H9 (cell line): ENCODE data around the gene CGGBP1. TPM values are rescaled to one million over a fixed set of nuclear protein-coding genes. Genes with fewer than 3 reads are reported as not detected.

Experiments used
- DNase-seq: peaks from one replicate; pipeline ENCODE4 v3.0.0-alpha.2; 2017
- H2AFZ ChIP-seq: one replicate; pipeline ENCODE4 v1.6.1; 2013; ENCODE audit warnings: mild to moderate bottlenecking, low read length, control low read depth, moderate library complexity
- H2AK5ac ChIP-seq: 2 replicates; pipeline ENCODE4 v1.6.1; 2013; ENCODE audit warnings: low read length, control low read depth, mixed read lengths; ENCODE audit not compliant: insufficient read length
- H2BK120ac ChIP-seq: one replicate; pipeline ENCODE4 v1.6.1; 2013; ENCODE audit warnings: low read depth, mild to moderate bottlenecking, low read length, control low read depth, inconsistent platforms; ENCODE audit not compliant: poor library complexity, severe bottlenecking
- H2BK12ac ChIP-seq: 2 replicates; pipeline ENCODE4 v1.6.1; 2013; ENCODE audit warnings: low read length, control low read depth, mixed read lengths, low read depth; ENCODE audit not compliant: insufficient read length
- H2BK15ac ChIP-seq: 2 replicates; pipeline ENCODE4 v1.6.1; 2013; ENCODE audit warnings: low read depth, low read length, control low read depth
- H2BK20ac ChIP-seq: one replicate; pipeline ENCODE4 v1.6.1; 2013; ENCODE audit warnings: low read depth, mild to moderate bottlenecking, low read length, control low read depth, inconsistent platforms; ENCODE audit not compliant: poor library complexity, severe bottlenecking
- H2BK5ac ChIP-seq: 2 replicates; pipeline ENCODE4 v1.6.1; 2013; ENCODE audit warnings: low read length, control low read depth, mixed read lengths; ENCODE audit not compliant: insufficient read length
- H3K14ac ChIP-seq: 2 replicates; pipeline ENCODE4 v1.6.1; 2013; ENCODE audit warnings: low read length, control low read depth; ENCODE audit not compliant: insufficient read depth
- H3K18ac ChIP-seq: 2 replicates; pipeline ENCODE4 v1.6.1; 2013; ENCODE audit warnings: low read depth, mild to moderate bottlenecking, mixed read lengths, low read length, control low read depth; ENCODE audit not compliant: insufficient read length
- H3K23ac ChIP-seq: 2 replicates; pipeline ENCODE4 v1.6.1; 2013; ENCODE audit warnings: low read length, control low read depth, mixed read lengths, low read depth; ENCODE audit not compliant: insufficient read length
- H3K23me2 ChIP-seq: 2 replicates; pipeline ENCODE4 v1.6.1; 2013; ENCODE audit warnings: low read depth, mild to moderate bottlenecking, mixed read lengths, low read length, control low read depth; ENCODE audit not compliant: insufficient read length, poor library complexity, severe bottlenecking
- H3K27ac ChIP-seq: 2 replicates; pipeline ENCODE4 v1.5.1; 2013; ENCODE audit warnings: low read length, control low read depth, mixed read lengths, low read depth; ENCODE audit not compliant: insufficient read length
- H3K27me3 ChIP-seq: 2 replicates; pipeline ENCODE4 v1.6.1; 2013; ENCODE audit warnings: low read length, control low read depth, inconsistent platforms; ENCODE audit not compliant: insufficient read depth
- H3K4ac ChIP-seq: 2 replicates; pipeline ENCODE4 v1.6.1; 2013; ENCODE audit warnings: low read depth, mild to moderate bottlenecking, control low read depth, inconsistent platforms, low read length, moderate library complexity
- H3K4me1 ChIP-seq: 2 replicates; pipeline ENCODE4 v1.6.1; 2013; ENCODE audit warnings: low read length, control low read depth, inconsistent platforms; ENCODE audit not compliant: insufficient read depth
- H3K4me2 ChIP-seq: 2 replicates; pipeline ENCODE4 v1.6.1; 2013; ENCODE audit warnings: low read length, control low read depth, mixed read lengths; ENCODE audit not compliant: insufficient read length, insufficient read depth
- H3K56ac ChIP-seq: 2 replicates; pipeline ENCODE4 v1.6.1; 2013; ENCODE audit warnings: low read depth, mild to moderate bottlenecking, mixed read lengths, low read length, control low read depth; ENCODE audit not compliant: insufficient read length
- H3K79me1 ChIP-seq: 2 replicates; pipeline ENCODE4 v1.6.1; 2013; ENCODE audit warnings: low read depth, mild to moderate bottlenecking, moderate library complexity, low read length, control low read depth, inconsistent platforms; ENCODE audit not compliant: insufficient read depth, poor library complexity, severe bottlenecking
- H3K79me2 ChIP-seq: 2 replicates; pipeline ENCODE4 v1.6.1; 2013; ENCODE audit warnings: low read length, control low read depth, inconsistent platforms; ENCODE audit not compliant: insufficient read depth
- H3K9ac ChIP-seq: 2 replicates; pipeline ENCODE4 v1.6.1; 2013; ENCODE audit warnings: low read length, control low read depth, mixed read lengths; ENCODE audit not compliant: insufficient read length; ENCODE audit errors: extremely low read depth
- H3K9me3 ChIP-seq: one replicate; pipeline ENCODE4 v1.6.1; 2013; ENCODE audit warnings: low read depth, low read length, inconsistent platforms; ENCODE audit not compliant: control insufficient read depth
- H3T11ph ChIP-seq: one replicate; pipeline ENCODE4 v1.6.1; 2013; ENCODE audit warnings: mild to moderate bottlenecking, low read length, control low read depth, inconsistent platforms
- H4K20me1 ChIP-seq: one replicate; pipeline ENCODE4 v1.6.1; 2013; ENCODE audit not compliant: control insufficient read depth, insufficient read length, insufficient read depth
- H4K5ac ChIP-seq: 2 replicates; pipeline ENCODE4 v1.6.1; 2013; ENCODE audit warnings: low read depth, mild to moderate bottlenecking, mixed read lengths, low read length, control low read depth; ENCODE audit not compliant: insufficient read length
- H4K8ac ChIP-seq: replicated peaks from 2 replicates; pipeline ENCODE4 v1.6.1; 2013; ENCODE audit warnings: low read length, control low read depth, mixed read lengths, low read depth; ENCODE audit not compliant: insufficient read length
- H4K91ac ChIP-seq: 2 replicates; pipeline ENCODE4 v1.6.1; 2013; ENCODE audit warnings: low read depth, mild to moderate bottlenecking, moderate library complexity, mixed read lengths, low read length, control low read depth; ENCODE audit not compliant: insufficient read length
- H3K27ac Mint-ChIP-seq, 3 experiments: 2 replicates in 2 of 3; 3 replicates in 1 of 3; pipeline ENCODE4 v1.8.0; 2020 to 2021; ENCODE audit warnings: mixed read lengths in 3 of 3, mild to moderate bottlenecking in 1 of 3, moderate library complexity in 1 of 3
- H3K27me3 Mint-ChIP-seq: 2 replicates; pipeline ENCODE4 v1.8.0; 2021; ENCODE audit warnings: low read depth, mild to moderate bottlenecking, moderate library complexity, mixed read lengths
- H3K36me3 Mint-ChIP-seq, 3 experiments: 2 replicates in 2 of 3; 3 replicates in 1 of 3; pipeline ENCODE4 v1.8.0; 2020 to 2021; ENCODE audit warnings: low read depth in 3 of 3, mixed read lengths in 3 of 3; ENCODE audit not compliant: insufficient read depth in 1 of 3
- H3K4me1 Mint-ChIP-seq, 2 experiments: 2 replicates each; pipeline ENCODE4 v1.8.0; 2020; ENCODE audit warnings: mixed read lengths in 2 of 2
- H3K4me3 Mint-ChIP-seq, 2 experiments: 2 replicates in 1 of 2; 3 replicates in 1 of 2; pipeline ENCODE4 v1.8.0; 2020 to 2021; ENCODE audit warnings: mild to moderate bottlenecking in 2 of 2, mixed read lengths in 2 of 2, moderate library complexity in 1 of 2
- H3K9me3 Mint-ChIP-seq, 2 experiments: 2 replicates in 1 of 2; 3 replicates in 1 of 2; pipeline ENCODE4 v1.8.0; 2020; ENCODE audit warnings: mild to moderate bottlenecking in 2 of 2, mixed read lengths in 2 of 2, moderate library complexity in 1 of 2
- CTCF ChIP-seq: fragments of 200-600 bp; sonication (generic); conservative IDR thresholded peaks from 3 replicates; pipeline ENCODE4 v1.8.0; 2021; ENCODE audit warnings: antibody characterized with exemption, mild to moderate bottlenecking
- WGBS: extraction: QIAGEN DNeasy Blood & Tissue Kit; methylation state at CpG from one replicate; pipeline ENCODE4 v1.1.7; 2013; ENCODE audit warnings: missing lambda C conversion rate, low lambda C conversion rate, mixed read lengths; ENCODE audit not compliant: insufficient read length; ENCODE audit errors: extremely low coverage; 5-methylcytosine and 5-hydroxymethylcytosine counted together
- total RNA-seq: library from RNA; stranded (reverse); gene quantifications from 2 replicates; pipeline ENCODE4 v1.2.1, GENCODE V29; 2021

The CGGBP1 gene
- total RNA-seq, 1 experiment from 2014 or later = 75.0 TPM

GRCh38 chr3:88061746-88062145 is 2.9 kb upstream of the CGGBP1 start:
- Histone ChIP-seq H3K18ac (no peak overlapping the region), H4K20me1 (no peaks in the 10 kb centered on the region), H3K9ac (no peak overlapping the region), H2AK5ac (no peak overlapping the region), H2BK15ac (no peak overlapping the region), H3K23me2 (peaks cover 13% of the 10 kb centered on the region), H2AFZ (no peak overlapping the region), H3K27me3 (no peaks in the 10 kb centered on the region), H2BK5ac (no peak overlapping the region), H3K4ac (no peak overlapping the region), H3K79me2 (no peaks in the 10 kb centered on the region; the same call in 1 of the 2 replicates), H3K4me2 (no peak overlapping the region), H3K79me1 (no peaks in the 10 kb centered on the region), H4K91ac (no peak overlapping the region), H3K27ac (no peak overlapping the region), H3K23ac (no peak overlapping the region), H2BK12ac (no peak overlapping the region), H3K14ac (no peak overlapping the region), H4K8ac (no peak overlapping the region), H3K56ac (no peak overlapping the region), H4K5ac (no peak overlapping the region), H2BK20ac (no peak overlapping the region), H3K4me1 (no peaks in the 10 kb centered on the region), H3T11ph (no peak overlapping the region), H2BK120ac (no peak overlapping the region), H3K9me3 (no peaks in the 10 kb centered on the region)
- 100% methylated on average over 1 of the region's 1 CpG for WGBS
- no peak for DNase-seq
- TF ChIP-seq CTCF = no peak
- Mint-ChIP-seq H3K27me3 (no peaks in the 10 kb centered on the region), H3K4me3 (no peak overlapping the region), H3K27ac (no peak overlapping the region), H3K9me3 (peaks cover 0 to 1% of the 10 kb centered on the region in 2 experiments; a peak in 2 of 5 replicates), H3K4me1 (peaks cover 20 to 21% of the 10 kb centered on the region in 2 experiments), H3K36me3 (peaks cover 0 to 11% (median 8%) of the 10 kb centered on the region in 3 experiments; a peak in 4 of 7 replicates)
